ENCODE data around the gene FDXR.
"Not testable (repeated sequence)": the region's sequence is repeated elsewhere in the genome, so short reads cannot be mapped to it uniquely, and the experiment has no call there.

FDXR gene

DNA sequence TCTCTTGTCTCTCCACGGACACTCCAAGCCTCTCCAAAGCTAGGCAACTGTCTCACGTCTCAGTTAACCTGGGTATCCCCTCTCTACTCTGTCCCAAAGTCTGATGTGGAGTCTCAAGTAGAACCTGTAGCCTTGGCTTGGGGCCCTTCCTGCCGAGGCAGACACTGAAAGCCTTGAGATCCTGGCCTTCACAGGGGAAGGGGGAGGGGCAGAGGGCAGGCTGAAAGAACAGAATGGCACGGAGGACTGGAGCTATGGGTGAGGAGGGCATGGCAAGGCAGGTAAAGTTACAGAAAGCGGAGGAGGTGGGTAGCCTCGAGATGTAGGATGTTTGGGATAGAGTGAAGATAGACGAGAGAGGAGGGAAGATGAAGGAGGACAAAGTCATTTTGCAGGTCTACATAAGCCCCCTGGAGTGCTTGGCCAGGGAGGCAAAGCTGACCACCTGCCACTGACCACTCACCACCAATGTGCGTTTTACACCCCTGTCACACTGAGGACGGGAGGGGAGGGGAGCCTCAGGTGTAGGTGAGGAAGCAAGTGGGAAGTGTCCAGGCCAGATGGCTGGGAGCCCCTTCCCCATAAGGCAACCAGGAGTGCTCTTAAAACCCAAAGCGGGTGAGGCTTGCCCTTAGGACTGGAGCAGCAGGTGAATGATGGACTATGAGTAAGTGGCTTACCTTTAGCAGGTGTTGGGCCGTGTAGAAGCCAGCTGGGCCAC is 1.3 kb downstream of the FDXR start:
- DNase-seq: no peak

DNA sequence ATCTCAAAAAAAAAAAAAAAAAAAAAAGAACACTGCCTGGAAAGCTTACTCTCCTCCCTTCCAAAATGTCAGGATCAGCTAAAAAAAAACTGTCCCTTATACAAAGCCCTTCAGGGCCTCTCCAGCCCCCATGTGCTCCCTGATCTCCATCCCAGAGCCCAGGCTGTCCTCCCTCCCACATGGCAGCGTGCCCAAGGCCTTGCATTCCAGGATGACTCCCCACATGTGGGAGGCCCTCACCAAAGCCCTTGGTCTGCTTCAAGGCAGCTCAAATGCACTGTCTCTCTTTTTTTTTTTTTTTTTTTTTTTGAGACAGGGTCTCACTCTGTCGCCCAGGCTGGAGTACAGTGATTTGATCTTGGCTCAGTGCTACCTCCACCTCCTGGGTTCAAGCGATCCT is 2.3 kb downstream of the FDXR start:
- DNase-seq: no peak

GRCh38 chr17:74870028-74870427 is 2.8 kb downstream of the FDXR start:
- DNase-seq: not testable (repeated sequence)

- DNase-seq: no peak
Observed at GRCh38 chr17:74868908-74869255, 3.9 kb downstream of the FDXR start.

- no peak for DNase-seq
Observed at GRCh38 chr17:74868251-74868907, 4.4 kb downstream of the FDXR start.

DNA sequence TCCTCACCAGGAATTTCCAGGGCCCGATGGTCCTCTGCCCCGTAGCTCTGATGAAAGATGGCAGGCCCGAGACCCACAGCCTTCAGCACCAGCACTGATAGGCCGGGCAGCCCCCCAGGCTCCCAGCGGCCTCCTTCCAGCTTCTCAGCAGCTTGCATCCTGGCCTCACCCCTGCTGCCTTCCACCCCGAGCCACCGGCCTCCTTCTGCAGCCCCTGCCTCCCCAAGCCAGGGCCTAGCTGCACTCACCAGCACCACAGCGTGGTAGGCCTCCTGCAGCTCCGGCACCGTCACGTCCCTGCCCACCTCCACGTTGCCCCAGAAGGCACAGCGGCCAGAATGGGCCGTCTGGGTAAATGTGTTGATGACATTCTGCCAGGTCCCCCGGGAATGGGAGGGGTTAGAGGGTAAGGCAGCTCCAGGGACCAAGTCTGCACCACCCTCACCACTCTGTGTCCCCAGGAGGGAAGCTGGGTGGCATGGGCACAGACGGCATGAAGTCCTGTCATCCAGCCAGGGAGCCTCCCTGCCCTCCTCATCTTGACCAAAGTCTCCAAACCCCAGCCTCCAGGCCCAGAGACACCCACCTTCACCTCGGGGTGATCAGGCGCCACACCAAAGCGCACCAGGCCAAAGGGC is 6.5 kb downstream of the FDXR start:
- no peak for DNase-seq

GRCh38 chr17:74865504-74866197 is 7.1 kb downstream of the FDXR start:
- no peak for DNase-seq

- DNase-seq: peak; percentile 34 to 69 (median 62)
Observed at GRCh38 chr17:74864866-74865395, 7.9 kb downstream of the FDXR start.

- no peak for DNase-seq
Observed at GRCh38 chr17:74864297-74864865, 8.4 kb downstream of the FDXR start.

- DNase-seq: no peak
Observed at GRCh38 chr17:74863420-74864296, 9.1 kb downstream of the FDXR start.

- no peak for DNase-seq
Observed at GRCh38 chr17:74862919-74863318, 9.9 kb downstream of the FDXR start.

- peak; percentile 37 to 71 (median 59) for DNase-seq
Observed at GRCh38 chr17:74862108-74862901, 10.5 kb downstream of the FDXR start.

- no peak for DNase-seq
Observed at GRCh38 chr17:74861662-74862107, 11.1 kb downstream of the FDXR start.

- peak in 2 of 6 experiments; percentile 12 to 41 for DNase-seq
Observed at GRCh38 chr17:74860872-74861661, 11.7 kb downstream of the FDXR start.

DNA sequence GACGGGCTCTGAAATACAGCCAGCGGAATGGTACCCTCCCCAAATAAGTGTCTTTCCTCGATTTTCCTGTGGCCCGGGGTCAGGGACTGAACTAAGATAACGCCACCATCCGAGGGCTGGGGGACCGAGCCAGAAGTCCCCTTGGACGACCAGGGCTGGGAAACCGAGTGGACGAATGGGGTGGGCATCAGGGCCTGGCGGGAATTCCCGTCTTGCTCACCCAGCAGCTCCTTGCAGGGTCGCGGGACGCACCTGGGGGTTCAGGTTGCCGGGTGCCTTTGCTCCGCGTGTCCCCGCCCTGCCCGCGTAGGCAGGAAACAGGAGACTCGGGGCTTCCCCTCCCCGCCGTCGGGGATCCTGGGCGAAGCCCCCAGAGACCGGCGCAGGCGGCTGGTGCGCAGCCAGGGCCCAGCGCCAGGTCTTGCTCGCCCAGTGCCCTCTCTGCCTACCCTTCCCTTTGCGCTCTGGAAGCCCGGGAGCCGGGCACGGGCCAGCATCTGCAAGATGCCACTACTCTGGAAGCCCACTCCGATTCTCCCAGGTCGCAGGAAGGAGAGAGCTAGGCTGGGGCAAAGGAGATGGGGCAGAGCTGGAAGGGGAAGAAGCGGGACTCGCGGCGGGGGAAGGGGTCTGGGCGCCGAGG is 12.4 kb downstream of the FDXR start:
- peak in 5 of 6 experiments; percentile 11 to 43 (median 28) for DNase-seq

DNA sequence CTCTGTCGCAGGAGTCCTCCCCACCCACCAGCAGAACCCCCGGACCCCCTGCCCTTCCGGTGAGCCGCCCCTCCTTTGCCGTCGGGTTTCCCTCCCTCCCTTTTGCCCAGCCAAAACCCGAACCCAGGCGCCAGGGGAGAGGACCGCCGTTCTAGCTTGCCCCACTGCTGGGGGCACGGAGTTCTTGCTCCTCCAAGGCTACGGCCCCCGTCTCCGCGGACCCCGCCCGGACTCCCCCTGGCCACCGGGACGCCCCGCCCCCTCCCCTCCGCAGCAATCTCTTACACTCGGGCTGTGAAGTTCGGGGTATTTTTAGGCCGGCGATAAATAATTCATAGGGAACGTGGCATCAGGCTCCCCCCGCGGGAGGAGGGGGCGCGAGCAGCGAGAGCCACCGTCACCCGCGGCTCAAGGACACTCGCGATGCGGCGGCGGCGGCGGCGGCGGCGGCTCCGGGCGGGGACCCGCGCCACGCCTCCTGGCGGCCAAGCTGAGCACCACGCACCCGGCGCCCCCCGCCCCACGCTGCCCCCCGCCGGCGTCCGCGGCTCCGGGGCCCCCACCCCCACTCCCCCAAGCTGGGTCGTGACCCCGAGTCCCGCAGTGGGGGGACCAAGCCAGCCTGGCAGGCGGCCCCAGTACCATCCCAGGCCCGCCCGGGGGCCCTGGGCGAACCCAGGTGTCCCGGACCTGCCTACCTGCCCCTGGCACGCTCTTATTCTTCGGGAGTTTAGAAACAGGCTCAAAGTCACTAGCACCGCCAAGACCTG is 13.2 kb downstream of the FDXR start, which contains the start of gene GRIN2C:
GRIN2C (minus strand) TSS at position 427 of the 770 bp plus-strand sequence. CDS start 4,793 bp downstream, outside the sequence.
- peak in 4 of 6 experiments; percentile 19 to 48 (median 30) for DNase-seq

DNA sequence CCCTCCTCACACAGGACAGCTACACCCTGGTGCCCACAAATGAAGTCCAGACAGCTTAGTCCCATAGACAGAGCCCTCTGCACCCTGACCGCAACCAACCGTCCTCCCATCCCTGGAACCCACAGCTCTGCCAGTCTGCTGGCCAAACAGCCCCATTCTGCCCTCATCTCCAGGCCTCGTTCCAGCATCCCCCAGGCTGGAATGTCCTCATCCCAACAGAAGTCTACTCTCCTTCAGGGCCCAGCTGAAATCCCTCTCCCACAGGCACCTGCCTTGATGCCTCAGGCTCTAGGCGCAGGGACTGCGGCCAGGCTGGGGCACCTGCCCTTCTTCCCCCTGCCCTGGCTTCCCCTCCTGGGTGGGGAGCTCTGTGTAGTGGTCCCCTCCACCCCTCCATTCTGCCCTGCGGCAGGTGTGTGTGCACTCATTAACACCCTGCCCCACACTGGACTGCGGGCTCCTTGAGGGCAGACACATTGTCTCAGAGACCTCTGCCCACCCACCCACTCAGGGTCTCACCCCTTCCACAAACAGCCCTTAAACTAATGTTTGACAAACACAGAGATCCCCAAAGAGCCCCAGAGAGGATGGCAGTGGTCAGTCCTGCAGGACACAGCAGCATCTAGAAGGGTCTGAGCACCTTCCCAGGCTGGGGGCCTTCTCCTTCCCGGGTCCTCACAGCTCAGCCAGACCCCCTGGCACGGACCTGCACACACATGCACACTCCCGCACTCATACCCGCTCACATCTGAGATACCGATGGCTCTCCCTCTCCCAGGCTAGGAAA is 13.9 kb downstream of the FDXR start:
- no peak for DNase-seq

- DNase-seq: no peak
Observed at GRCh38 chr17:74857191-74857590, 15.6 kb downstream of the FDXR start.

All from stimulated activated naive CD4-positive, alpha-beta T cell (primary cell).